Thyroid gland (tissue), 4 donors: ENCODE data around the gene FRMPD2.

Experiments used
- CTCF ChIP-seq, 6 experiments: fragments of 200-600 bp in 3 of 6; fragments of 450-650 bp in 3 of 6; sonication (generic) in 3 of 6; IDR thresholded peaks; one replicate each; pipeline ENCODE4 v1.5.1; 2016 to 2019; ENCODE audit warnings: antibody characterized with exemption in 6 of 6, mild to moderate bottlenecking in 2 of 6, inconsistent platforms in 1 of 6, moderate library complexity in 1 of 6
- POLR2A ChIP-seq, 2 donors: fragments of 450-650 bp; IDR thresholded peaks; one replicate each; pipeline ENCODE4 v1.6.1; 2017; ENCODE audit warnings: antibody characterized with exemption in 2 of 2, mild to moderate bottlenecking in 2 of 2, moderate library complexity in 1 of 2

- no peak for TF ChIP-seq CTCF (IDR thresholded peaks at IDR 0.05)
- no peak for TF ChIP-seq POLR2A (IDR thresholded peaks at IDR 0.05)
These were observed 34.3 kb downstream of the FRMPD2 start for GRCh38 chr10:48240196-48240595.
